IPS DF 4.7 (cell line): ENCODE data around the gene CFDP1.
"Not testable (repeated sequence)": the region's sequence is repeated elsewhere in the genome, so short reads cannot be mapped to it uniquely, and the experiment has no call there.

Source experiments
- DNase-seq: peaks from one replicate; pipeline ENCODE4 v3.0.0-alpha.2; 2013; ENCODE audit warnings: low spot score; ENCODE audit errors: extremely low read depth

CFDP1 gene

DNA sequence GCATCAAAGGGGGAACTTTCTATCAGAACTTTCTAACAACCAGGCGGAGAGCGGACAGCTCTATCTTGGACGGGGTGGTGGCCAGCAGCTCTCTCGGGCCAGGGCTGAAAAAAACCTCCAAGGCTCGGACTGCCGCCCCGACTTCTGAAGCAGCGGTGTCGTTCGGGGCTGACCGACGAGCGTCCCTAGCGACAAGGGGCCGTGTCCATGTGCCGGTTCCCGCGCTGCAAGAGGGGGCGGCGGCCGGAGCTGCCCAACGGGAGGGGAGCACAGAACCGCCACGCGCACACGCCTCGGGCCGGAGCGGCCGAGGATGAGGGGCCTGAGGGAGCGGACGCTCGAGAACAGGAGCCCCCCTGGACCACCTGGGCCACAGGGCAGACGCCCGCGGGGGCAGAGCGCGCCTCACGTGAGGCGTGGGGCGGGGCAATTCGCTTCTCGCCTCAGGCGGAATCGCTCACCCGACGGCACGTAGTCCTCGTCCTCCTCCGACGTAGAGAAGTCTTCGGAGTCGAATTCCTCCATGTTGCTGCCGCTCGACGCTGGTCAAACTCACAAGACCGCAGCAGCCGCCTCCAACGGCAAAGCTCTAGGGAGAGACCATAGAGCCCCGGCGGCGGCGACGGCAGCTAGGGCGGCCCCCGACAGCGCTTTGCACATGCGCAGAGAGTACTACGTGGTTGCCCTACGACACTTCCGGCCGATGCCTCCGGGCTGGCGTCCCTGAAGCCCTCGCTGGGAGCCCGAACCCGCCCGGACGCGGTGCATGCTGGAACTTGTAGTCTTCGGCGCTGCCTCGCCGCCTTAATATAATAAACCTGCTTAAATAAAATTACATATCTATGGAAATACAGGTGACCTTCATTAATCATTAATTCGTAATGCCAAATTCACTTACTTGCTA lies at the start of gene CFDP1:
TSS of gene CFDP1 (minus strand) at position 676 of the 904 bp plus-strand sequence. CDS start at position 525, 151 bp downstream.
- peak; percentile 60 for DNase-seq

DNA sequence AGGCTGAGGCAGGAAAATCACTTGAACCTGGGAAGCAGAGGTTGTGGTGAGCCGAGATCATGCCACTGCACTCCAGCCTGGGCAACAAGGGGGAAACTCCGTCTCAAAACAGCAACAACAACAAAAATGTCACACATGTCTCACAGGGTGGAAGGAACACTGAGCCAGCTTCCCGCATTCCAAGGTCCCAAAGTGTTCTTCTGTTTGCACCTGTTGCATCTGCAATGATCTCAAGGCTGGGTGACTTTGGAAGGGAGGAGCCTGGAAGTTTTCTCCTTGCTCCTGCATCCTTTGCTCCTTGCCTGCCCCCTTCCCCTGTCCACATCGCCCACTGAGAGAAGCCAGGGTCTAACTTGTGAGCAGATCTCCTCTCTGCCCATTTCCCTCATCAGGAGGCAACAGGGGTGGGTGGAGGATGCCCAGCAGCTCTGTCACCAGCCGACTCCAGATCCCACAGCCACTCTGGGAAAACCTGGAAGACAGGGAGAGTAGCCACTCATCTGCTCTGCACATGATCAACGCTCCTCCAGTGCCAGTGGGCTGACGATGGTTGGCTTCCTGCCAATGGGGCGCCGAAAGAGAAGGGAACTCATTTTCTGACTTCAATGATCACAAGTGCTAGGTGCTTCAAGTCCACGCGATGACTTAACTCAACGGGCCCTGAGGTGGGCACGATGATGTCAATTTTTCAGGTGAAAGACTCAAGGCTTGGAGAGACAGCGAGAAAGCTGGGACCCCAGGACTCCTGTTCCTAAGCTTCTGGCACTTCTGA lies 49.3 kb upstream of the CFDP1 start:
- DNase-seq = no peak

DNA sequence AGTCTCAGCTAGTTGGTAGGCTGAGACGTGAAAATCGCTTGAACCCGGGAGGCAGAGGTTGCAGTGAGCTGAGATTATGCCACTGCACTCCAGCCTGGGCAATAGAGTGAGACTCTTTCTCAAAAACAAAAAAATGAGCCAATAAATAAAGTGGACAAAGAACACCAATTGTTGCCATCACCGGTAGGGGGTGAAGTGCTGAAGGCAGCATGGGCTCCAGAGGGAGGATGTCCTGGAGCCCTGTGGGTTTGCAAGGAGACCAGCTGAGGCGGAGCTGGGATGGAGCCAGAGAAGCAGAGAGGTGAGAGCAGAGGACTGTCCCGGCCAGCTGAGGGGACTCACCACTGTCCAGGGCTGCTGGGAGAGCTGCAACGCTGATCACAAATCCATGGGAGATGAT lies 48.2 kb upstream of the CFDP1 start:
- no peak for DNase-seq

DNA sequence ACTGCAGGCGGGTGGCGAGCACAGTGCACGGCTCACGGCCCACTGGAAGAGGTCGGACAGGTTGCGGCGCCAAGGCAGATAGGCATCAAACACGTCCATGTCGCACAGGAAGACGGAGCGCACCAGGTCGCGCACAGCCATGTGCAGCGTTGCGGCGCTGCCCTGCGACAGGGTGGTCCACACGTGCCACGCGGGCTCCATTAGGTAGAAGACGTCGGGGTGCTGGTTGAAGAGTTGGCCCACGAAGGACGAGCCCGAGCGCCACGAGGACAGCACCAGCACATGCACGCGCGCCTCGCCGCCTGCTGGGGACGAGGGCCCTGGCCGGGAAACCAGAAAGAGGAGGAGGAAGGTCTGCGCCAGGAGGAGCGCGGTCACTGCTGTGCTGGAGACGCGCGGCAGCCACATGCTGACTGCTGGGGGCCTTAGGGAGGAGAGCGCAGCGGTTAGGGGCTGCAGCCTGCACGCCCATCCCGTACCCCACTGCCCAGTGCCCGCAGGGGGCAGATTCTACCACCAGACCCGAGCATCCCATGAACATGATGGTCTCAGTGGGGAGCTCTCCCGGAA lies 46.2 kb upstream of the CFDP1 start:
- DNase-seq = no peak

DNA sequence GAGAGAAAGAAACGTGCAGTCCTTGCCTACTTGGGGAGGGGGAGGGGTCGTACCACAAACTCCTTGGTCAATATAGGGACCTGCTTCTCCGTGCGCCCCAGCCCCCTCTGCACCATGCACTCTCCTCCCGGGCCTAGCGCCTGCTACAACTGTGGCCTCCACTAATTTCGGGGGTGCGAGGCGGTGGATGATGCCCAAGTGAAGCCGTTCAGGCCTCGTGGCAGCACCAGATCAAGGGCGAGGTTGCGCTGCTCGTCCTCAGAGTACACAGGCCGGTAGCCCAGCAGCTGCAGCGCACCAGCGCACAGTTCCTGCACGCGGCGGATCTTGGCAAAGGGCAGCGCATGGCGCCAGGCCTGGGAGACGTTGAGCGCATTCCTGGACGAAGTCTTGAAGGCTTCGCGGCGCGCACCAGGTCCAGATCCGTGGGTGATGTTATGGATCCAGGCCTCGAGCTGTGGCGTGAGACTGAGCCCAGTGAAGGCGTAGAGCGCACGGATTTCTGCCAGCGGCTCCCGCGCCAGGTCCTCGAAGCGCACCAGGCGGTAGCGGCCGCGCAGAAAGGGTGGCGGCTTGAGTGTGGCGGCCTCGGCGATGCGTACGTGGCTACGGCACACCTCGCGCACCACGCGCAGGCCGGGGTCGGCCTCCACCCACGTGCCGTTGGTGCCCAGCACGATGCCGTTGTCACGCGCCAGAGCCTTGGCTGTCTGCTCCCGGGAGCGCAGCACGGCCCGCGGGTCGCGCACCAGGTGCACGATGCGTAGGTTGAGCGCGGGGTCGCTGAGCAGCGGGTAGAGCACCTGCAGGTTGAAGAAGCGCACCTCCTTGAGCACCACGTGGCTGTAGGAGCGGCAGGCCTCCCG lies 45.4 kb upstream of the CFDP1 start:
- DNase-seq = no peak

DNA sequence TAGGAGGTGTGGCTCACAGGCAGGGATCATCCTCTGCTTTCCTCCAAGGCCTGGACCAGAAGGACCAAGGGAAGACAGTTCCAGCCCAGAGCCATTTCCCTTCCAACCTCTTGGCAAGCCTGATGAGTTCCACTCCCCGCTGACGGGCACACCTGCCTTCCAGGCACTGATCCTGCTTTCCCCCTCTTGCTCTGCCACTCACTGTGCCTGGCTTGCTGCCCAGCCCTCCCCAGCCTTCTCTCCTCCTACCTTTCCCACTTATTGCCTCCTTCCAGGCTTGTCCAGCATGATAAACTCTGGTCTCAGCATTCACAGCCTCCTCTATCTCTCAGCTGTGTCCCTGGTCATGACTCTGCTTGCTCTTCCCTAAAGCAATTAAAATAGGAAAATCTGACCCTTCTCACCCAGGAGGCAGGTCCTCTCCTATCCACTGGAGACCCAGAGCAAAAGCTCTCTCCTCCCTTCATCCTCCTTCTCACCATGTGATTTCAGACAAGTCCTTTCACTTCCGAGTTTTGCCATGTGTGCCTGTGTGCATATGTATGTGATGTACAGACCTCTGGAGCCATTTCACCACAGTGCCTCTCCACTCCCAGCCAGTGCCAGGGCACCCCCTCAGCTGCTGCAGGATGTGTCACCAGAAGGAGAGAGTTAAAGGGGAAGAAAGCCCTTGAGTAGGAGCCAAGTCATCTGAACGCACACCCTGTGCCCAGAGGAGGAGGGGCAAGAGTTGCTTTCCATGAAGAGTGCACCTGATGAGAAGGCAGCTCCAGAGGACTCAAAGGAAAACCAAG lies 44.6 kb upstream of the CFDP1 start:
- DNase-seq = no peak

DNA sequence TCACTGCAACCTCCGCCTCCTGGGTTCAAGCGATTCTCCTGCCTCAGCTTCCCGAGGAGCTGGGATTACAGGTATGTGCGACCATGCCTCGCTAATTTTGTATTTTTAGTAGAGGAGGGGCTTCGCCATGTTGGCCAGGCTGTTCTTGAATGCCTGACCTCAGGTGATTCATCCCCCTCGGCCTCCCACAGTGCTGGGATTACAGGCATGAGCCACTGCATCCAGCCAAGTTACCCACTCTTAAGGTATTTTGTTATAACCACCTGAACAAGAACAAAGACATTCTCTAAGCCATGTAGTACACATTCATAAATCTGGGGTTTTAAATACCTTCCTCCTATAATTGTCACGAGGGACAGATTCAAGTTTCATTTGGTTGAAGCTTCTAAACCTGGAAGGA lies 43.5 kb upstream of the CFDP1 start:
- no peak for DNase-seq

DNA sequence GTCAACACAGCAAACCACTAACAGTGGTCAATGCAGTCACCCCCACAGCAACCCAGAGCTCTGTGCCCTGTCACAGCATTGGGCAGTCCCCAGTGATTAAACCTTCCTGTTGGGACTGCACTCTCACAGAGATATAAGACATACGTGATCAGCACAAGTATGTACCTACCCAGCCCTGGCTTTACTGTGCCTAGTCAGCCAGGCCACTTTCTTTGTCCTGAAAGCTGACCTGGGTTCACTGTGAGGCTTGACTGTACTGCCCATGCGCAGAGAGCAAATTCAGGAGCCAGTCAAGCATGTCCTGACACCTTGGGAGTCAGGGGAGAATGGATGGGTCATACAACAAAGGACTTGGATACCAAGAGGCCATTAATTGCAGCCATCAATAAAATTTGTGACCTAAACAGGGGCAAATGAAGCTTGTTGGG lies 42.1 kb upstream of the CFDP1 start:
- DNase-seq = no peak

DNA sequence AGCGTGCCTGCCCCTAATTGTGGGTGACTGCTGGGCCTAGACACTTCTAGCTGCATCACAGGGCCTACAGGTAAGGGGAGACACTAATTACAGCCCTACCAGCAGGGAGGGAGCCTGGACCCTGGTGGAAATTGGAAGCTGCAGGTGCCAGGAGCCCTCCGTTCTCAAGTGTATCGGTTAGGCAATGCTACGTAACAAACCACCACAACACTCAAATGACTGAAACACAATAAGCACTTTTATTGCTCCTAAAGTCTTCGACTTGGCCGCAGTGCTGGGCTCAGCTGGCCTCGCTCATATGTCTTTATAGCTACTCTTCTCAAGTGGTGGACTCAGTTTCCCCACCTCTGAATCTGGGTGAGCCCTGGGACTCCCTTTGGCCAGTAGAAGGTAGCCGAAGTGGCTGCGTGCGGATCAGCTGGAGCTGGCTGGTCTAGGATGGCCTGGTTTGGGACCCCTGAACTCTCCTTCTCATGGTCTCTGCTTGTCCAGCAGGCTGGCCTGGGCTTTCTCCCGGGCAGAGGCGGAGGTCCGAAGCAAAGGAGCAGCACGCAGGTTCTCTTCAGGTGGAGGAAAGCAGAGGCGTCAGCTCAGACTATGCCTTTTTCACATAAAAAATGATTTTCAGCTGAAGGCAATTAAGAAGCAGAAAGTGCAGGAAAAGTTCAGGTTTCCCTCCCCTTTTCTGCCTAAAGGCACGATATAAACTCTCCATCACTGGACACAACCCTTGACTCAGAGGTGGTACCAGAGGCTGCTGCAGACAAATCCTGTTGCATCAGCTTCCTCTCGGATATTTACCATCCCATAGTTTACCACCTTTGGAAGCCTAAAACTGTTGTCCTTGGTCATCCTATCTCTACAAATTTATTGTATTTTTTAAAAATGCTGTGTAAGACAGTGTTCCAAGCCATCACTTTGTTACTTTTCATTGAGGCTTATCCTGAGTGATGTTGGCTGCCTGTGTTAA lies 39.9 kb upstream of the CFDP1 start:
- DNase-seq = no peak

DNA sequence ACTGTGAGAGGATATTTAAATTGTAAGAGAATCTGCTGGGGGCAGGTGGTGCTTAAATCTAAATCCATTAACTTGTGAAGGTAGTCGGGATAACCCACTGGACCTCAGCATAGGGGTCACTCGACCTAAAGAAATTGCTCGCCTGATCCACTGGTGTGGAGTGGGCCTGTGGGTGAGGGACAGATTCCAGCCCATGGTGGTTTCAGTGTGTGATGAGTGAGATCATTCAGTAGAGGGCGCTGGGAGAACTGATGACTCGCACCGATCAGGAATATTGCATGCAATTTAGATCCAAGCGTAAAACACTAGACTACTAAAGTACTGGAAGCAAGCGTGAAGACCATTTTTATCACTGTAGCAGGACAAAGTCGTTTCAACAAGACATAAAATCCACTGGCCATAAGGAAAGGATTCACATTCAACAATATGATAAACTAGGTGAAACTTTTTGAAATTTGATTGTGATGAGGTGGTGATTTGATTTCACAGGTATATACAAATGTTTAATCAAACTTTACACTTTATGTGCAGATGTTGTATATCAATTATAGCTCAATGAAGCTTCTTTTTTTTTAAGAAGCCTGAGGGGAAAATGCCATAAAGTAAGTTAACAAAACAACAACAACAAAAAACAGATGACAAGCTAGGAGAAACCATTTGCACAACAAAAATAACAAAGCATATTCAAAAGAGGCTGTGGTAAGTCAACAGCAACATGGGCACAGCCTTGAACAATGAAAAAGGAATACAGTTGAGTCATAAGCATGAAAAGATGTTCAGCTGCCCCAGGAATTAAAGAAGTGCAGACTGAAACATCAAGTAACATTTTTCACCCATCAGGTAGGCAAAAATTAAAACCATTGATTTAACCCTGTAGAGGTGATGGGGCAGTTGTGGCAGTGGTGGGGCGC lies 38.7 kb upstream of the CFDP1 start:
- no peak for DNase-seq

DNA sequence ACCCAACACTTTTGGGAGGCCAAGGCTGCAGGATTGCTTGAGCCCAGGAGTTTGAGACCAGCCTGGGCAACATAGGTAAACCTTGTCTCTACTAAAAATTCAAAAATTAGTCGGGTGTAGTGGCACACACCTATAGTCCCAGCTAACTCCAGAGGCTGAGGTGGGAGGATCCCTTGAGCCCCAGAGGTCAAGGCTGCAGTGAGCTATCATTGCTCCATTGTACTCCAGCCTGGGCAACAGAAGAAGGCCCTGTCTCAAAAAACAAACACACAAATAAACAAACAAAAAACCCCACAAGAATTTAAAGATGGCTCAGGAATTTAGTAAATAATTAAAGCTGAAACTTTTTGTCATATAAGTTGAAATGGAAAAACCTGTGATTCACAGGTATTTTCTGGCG lies 33.5 kb upstream of the CFDP1 start:
- no peak for DNase-seq

DNA sequence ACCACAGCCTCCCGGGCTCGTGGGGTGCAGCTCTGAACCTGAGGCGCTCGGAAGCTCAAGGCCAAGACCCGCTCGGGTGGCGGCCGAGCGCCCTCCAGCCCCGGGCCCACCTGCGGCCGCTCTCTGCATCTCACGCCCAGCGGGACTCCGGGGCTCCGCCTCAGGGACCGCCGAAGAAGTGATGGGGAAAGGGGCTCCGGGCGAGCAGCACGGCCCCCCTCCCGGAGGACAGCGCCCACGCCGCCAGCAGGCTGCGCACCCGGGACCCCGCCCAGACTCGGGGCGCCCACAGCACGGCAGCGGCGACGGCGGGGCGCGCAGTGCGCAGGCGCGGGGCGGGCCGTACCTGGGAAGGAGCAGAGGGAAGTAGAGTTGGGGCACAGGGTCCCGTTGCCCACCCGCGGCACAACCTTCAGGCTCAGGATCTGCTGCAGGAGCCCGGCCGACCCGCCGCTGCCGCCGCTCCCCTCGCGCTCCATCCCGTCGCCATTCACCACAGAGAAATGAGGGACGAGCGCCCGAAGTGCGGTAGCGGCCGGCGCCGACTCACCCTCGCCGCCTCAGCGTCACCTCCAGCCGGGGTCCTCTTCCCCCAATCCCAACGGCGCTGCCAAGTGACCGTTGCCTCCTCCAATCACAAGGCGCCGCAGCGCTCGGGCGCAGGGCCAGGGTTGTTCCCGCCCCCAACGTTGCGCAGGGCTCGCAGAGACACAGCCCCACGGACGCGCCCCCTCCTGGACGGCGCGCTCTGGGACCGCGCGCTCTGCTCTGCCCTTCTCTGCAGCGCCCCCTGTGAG lies 31.0 kb upstream of the CFDP1 start, which contains the start of gene TMEM170A:
TSS of gene TMEM170A (minus strand) at position 568 of the 797 bp plus-strand sequence. CDS start at position 479, 89 bp downstream.
- DNase-seq = peak; percentile 88

DNA sequence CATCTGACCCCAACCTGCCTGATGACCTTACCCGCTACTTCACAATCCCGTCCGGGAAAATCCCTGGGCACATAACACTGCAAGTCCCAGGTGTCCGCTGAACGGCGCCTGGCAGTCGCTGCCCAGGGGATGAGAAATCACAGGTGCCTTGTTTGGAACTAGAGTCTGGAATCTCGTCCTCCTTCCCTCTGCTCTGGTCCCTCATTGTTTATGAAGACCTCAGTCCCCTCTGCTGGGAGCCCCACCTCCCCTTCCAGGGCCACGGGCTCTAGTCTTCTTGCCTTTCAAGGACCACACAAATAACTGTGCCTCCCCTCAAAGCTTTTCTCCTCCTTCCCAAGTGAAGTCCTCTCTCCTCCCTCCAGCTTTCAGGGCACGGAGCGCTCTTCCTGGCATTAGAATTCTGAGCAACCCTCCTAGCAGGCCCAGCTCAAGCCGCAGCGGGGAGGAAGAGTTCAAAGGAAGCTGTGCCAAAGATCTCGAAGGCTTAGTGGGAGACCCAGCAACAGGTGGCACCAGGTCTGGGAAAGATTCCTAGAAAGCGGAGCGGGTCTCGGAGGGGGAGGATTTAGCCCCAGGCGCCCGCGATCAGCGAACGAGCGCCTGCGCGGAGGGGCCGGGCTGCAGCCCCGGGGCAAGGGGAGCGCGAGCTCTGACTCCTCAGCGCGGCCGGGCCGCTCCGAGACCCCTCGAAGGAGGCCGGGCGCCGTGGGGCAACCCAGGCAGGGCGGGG lies 30.3 kb upstream of the CFDP1 start:
- not testable (repeated sequence) for DNase-seq

DNA sequence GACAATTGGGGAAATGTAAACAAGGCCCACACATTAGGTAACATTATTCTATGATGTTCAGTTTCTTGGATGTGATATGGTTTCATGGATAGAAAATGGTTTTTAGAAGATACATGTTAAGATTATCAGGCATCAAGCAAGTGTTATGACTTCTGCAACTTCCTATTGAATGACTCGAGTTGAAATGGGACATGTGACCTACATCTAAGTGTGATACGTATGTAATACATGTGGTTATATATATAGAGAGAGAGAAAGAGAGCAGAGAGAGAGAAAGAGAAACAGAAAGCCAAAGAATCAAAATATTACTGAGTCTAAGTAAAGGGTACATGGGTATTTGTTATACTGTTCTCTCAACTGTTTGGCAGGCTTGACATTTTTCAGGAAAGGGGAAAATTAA lies 29.5 kb upstream of the CFDP1 start:
- no peak for DNase-seq

DNA sequence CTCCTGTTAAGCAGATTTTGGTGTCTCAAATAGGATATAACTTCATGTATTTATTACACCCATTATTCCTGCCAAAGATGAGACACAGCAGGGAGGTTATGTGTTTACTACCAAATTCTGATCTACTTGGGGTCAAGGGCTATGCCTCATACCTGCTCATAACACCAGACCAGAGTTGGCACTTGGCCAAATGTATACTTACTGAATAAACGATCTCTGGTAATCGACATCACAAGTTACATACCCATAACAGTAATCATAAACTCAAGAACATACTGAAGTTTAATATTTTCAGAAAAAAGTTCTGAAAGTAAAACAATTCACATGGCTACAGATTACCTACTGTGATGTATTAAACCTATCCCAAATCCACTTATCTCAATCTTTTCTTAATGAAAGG lies 28.3 kb upstream of the CFDP1 start:
- DNase-seq = no peak

DNA sequence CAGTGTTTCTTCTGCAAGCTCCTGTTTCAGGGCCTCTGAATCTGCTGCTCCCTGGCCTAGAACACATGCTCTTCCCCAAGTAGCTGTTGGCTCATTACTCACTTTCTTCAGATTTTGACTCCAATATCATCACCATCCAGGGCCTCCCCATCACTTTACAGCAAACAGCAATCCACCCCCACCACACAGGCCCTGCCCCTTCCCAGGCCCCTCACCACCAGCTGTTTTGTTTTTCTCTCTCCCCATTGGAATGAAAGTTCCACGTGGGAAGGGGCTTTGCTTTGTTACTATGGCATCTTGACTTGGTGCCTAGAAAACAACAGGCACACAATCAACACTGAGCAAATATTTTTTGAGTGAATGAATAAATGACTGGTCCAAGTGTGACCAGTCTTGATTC lies 27.1 kb upstream of the CFDP1 start:
- no peak for DNase-seq
